LNCAP (cell line): ENCODE data around the gene IGF2.

ENCODE experiments used
- TF ChIP-seq, protein P1 (sequence below): fragments of 450-650 bp; IDR thresholded peaks from 2 replicates; pipeline ENCODE4 v1.5.1; 2017; ENCODE audit warnings: mild to moderate bottlenecking

The IGF2 gene

DNA sequence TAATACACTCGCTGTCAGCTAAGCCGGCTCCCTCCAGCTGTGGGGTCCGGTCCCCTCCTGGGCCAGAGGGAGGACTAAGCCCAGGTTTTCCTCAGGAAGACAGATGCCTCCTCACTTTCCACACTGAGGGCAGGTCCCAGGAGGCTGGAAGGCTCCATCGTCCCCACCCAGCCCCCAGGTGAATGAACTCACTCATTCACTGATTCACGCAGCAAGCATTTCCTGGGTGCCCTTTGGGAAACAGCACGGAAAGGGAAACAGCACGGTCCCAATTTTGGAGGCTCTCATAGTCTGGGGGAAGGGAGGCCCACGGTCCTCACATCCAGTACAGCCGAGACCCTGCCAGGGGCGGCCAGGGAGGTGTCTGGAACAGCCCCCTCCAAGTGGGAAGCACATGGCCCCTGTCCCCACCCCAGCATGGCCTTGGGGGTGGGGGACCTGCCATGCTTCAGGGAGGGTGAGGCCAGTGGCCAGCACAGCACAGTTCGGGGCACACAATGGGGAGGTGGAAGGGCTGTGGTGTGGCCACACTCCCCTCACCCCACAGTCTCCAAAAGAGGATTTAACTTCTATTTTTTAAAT, 41.7 kb upstream of the IGF2 start:
- TF ChIP-seq, protein P1, sequence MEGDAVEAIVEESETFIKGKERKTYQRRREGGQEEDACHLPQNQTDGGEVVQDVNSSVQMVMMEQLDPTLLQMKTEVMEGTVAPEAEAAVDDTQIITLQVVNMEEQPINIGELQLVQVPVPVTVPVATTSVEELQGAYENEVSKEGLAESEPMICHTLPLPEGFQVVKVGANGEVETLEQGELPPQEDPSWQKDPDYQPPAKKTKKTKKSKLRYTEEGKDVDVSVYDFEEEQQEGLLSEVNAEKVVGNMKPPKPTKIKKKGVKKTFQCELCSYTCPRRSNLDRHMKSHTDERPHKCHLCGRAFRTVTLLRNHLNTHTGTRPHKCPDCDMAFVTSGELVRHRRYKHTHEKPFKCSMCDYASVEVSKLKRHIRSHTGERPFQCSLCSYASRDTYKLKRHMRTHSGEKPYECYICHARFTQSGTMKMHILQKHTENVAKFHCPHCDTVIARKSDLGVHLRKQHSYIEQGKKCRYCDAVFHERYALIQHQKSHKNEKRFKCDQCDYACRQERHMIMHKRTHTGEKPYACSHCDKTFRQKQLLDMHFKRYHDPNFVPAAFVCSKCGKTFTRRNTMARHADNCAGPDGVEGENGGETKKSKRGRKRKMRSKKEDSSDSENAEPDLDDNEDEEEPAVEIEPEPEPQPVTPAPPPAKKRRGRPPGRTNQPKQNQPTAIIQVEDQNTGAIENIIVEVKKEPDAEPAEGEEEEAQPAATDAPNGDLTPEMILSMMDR: no peak

DNA sequence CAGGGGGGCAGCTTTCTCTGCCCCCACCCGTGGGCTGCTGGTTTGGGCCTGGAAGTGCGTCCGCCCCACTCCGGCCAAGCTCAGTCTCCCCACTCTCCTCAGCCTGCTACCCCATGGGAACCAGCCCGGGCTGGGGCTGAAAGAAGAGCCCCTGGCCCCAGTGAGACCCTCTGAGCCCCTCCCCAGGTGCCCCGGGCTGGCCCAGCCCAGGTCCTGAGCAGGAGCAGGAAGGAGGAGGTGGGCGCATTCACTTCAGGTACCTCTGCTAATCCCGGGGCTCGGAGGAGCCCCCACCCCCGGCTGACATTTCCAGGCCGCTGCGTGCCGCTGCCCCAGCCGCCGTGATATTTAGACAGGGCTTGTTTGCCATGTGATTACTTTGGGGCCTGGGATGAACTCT, 41.2 kb upstream of the IGF2 start:
- TF ChIP-seq, protein P1: no peak

DNA sequence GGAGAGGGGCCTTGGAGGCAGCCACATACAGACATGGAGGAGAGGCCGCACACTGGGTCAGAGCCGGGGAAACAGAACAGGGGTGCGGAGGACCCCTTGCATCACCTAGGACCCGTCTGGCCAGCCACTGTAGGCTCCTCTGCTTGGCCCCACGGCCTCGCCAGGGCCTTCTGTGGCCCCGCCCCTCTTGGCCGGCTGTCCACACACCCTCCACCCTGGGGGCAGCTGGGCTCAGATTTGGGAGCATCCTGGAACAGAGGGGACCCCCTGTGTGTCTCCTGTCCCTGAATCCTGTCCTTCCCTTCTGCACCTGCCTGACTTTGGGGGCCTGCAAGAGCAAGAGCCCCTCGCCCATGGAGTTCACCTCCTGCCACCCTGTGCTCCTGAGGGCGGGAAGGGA, 40.3 kb upstream of the IGF2 start:
- TF ChIP-seq, protein P1: no peak

DNA sequence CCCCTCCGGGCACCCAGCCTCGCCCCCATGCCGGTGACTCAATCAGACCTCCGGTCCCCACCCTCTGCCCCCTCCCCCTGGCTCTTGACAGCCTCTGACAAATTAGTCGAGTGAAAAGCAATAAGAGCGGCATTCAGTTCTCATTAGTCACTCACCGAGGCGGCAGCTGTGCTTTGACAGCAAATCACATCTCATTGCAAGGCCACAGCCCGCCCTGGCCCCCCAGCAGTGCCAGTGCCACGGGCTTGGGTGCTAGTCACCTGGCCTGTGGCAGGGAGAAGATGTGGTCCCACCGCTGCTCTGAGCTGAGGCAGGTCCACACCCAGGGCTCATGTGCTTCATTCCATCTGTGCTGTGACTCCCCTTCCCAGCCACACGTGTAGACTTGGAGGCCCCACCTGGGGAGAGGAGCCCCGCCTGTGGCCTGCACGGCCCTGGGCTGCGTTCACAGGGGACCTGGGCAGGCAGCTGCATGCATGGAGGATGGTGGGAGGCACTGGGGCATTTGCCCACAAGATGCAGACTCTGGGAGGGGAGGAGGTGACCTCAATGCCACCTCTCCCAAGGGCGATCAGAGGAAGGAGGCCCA, 39.8 kb upstream of the IGF2 start:
- TF ChIP-seq, protein P1: no peak

DNA sequence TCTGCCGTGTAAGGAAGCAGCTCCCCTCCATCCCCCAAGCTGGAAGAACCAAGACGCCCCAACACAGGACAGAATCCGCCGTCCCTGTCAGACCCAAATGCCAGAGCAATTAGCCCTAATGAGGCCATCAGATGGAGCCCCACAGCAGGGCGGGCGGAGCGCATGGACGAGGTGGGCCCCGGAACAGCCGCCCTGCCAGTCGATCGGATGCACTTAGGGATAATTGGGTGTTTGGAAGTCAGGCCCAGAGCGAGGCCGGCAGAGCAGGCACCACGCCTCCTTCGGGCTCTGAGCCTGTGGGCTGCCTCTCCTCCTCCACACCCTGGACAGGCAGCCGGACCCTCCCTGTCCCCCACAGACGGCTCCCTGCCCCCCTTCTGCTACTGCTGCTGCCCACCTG, 37.9 kb upstream of the IGF2 start:
- TF ChIP-seq, protein P1: no peak

DNA sequence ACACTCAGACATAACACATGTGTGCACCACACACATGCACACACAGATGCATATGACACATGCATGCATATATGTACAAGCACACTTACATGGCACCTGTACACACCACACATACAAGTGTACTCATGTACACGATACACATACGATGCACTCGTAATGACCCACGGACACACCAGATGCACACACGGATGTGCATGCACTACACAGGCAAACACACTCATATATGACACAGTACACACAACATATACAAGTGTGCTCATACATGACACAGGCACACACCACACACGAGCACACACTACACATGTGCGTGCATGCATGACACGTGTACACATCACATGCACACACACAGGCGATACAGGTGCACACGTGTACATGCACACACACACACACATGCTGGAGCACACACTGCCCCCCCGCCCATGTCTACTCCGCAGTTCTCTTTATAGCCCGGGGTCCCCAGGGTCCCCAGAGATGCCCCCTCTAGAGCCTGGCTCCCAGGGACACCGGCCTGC, 37.3 kb upstream of the IGF2 start:
- TF ChIP-seq, protein P1: no peak

DNA sequence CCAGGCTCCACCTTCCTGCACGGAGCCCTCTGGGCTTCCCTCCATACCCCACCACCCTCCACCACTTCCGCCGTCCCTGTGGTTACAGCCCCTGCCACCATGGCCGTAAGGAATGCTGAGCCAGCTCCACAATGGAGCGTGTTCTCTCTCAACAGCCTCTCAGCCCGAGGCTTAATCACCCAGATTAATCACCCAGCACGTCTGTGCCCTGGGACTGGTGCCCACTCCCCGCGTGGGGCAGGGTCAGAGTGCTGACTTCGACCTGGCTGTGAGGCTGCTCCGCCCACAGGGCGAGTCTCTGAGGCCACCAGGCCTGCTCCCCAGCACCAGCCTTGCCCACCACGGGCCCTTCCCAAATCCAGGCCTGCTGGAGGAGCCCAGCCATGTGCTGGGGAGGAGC, 36.5 kb upstream of the IGF2 start:
- TF ChIP-seq, protein P1: no peak

DNA sequence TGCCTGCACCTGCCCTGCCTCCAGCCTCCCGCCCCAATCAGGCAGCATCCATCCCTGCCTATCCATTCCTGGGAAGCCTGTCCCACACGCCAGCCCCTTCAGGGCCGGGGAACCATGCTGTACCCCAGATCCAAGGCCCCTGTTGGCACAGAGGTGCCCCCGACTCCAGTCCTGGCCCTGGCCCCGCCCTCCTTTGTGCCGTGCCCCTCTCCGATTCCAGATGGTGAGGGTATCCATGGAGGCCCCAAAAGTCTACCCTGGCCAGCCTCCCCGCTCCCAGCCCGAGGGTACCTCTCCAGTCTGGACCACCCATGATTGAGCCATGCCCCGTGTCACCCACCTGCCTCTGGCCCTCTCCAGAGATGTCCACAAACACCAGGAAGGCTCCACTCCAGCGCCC, 35.2 kb upstream of the IGF2 start:
- TF ChIP-seq, protein P1: no peak
